HG03439 (cell line): Measurements from ENCODE around the gene TRIM13.

Source experiments
- ATAC-seq: cut with Tn5 transposase; IDR thresholded peaks from one replicate; pipeline ENCODE4 v1.9.1; 2021; ENCODE audit warnings: mild to moderate bottlenecking, moderate library complexity; ENCODE audit not compliant: unreplicated experiment

The TRIM13 gene

DNA sequence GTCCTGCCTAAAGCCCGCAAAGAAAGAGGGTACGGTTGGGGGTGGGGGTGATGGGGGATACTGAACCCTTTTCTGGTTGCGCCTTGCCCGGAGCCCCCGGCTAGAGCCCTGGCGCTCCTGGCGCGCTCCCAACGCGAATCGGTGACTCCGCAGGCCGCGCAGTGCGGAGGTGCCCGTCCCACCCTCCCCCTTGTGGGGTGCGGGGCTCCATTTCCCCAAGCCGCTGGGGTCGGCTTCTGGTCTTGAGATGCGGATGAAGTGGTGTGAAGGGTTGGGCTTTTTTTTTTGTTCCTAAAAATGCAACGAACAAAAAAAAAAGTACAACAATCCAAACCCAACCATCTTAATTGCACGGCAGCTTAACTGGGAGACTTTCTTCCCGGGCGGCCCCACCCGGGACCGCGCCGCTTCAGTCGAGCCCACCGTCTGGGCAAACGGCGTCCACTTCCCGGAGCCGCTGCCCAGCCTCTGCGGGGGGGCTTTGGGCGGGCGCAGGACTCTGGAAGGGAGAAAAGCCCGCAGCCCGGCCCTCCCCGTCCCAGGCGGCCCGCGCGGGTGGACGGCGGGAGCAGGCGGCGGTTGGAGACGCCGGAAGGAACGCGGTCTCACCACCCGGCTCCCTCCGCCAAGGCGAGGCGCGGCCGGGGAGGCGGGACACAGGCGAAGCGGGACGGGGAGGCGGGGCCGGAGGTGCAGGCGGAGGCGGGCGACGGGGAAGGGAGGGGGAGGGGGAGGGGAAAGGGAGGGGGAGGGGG is 504 bp upstream of the TRIM13 start:
- peak; percentile 63 for ATAC-seq

DNA sequence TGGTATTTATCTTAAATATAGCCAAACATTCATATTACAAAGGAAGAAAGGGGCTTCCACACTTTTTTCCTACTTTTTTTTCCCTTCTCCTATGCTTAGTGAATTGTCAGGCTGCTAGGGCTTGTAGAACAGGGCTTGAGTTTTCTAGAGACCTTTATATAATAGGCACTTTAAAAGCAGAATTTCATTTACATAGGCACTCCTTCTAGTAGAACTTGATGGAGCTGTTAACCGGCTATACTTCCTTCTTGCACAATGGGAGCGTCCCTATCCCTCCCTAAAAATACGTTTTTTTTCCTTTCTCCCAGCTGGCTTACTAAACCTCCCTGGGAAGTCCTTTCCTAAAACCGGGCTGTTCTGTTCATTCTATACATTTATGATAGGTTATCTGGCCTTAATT is 1.1 kb downstream of the TRIM13 start:
- no peak for ATAC-seq

DNA sequence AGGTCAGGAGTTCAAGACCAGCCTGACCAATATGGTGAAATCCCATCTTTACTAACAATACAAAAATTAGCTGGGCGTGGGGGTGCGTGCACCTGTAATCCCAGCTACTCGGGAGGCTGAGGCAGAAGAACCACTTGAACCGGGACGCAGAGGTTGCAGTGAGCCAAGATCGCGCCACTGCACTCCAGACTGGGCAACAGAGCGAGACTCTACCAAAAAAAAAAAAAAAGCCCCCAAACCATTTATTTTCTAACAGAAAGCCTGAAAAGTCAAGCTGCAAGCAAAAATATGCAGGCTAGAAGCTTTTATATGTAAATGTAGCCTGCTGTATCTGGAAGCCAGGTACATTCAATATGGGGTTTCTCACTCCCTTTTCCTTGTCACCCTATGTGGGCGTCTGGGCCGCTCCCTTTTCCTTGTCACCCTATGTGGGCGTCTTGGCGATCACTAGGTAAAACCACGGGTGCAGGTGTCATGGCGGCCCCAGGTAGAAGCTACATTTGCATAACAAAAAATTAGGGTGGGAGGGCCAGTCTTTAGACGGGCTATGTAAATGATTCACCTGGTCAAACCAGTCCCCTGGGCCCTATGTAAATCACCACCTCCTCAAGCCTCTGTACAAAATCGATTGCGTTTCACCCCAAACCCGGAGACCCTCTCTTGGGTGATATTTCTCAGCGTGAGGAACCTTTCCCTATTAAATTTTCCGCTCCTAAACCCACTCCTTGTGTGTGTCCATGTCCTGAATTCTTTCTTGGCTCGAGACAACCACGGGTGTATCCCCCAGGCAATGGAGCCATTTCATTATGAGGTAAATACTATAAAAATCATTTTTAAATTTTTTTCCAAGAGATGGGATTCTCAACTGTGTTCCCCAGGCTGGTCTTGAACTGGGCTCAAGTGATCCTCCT is 2.1 kb downstream of the TRIM13 start:
- no peak for ATAC-seq

DNA sequence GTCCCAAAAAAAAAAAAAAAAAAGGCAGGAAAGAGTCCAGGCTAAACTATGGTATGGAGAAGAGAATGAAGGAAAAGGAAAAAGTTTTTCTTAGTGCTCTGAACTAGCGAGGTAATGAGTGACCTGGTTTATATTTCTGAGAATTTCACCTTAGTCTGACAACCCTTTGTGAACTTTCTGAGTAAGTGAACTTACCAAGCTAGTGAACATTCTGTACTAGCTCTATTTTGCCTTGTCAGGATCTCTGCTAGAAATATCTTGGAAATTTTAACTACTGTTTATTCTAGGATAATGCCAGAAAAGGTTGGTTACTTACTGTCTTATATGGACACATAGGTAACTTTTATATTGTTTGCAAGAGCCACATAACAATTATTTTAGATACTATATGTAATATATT is 4.4 kb downstream of the TRIM13 start:
- no peak for ATAC-seq

DNA sequence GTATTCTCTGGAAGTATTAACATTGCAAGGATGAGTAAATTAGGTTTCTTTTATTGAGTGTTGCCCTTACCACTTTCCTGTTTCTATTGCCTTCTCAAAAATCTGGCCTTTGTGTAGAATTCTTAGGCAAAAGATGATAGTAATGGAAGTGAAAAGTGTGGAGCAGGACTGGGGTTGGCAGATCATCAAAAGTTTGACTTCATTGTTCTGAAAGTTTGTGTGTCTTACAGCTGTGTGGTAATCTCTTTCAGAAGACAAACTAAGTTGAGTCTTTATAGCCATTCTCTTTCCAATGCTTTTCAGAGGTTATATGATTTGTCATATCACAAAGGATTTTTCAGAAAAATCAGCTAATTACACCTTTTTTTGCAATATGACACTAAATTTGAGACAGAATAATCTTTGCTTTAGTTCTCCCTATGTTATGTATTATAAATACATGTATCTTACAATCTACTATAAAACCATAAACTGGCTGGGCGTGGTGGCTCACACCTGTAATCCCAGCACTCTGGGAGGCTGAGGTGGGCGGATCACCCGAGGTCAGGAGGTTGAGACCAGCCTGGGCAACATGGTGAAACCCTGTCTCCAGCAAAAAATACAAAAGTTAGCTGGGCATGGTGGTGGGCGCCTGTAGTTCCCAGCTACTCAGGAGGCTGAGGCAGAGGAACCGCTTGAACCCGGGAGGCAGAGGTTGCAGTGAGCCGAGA is 9.7 kb downstream of the TRIM13 start:
- no peak for ATAC-seq

DNA sequence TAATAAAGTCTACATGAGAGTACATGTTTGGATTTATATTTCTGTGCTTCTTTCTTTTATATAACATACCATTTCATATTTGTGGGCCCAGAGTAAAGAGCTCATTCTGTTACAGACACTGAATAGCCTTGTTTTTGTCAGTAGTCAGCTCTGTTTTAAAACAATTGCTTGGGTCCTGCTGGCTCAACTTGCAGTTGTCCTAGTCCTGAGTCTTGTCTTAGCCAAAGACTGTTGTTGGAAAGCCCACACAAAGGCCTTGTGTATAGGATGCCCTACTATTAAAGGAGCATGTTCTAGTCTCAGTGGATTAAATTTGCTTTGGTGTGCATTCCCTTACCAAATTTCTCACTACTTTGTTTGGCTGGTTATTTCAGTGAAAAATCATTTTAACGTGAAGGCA is 14.6 kb downstream of the TRIM13 start:
- no peak for ATAC-seq

DNA sequence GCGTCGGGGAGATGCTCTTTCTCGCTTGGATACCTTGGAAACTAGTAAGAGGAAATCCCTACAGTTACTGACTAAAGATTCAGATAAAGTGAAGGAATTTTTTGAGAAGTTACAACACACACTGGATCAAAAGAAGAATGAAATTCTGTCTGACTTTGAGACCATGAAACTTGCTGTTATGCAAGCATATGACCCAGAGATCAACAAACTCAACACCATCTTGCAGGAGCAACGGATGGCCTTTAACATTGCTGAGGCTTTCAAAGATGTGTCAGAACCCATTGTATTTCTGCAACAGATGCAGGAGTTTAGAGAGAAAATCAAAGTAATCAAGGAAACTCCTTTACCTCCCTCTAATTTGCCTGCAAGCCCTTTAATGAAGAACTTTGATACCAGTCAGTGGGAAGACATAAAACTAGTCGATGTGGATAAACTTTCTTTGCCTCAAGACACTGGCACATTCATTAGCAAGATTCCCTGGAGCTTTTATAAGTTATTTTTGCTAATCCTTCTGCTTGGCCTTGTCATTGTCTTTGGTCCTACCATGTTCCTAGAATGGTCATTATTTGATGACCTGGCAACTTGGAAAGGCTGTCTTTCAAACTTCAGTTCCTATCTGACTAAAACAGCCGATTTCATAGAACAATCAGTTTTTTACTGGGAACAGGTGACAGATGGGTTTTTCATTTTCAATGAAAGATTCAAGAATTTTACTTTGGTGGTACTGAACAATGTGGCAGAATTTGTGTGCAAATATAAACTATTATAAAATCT is 15.7 kb downstream of the TRIM13 start:
- no peak for ATAC-seq

DNA sequence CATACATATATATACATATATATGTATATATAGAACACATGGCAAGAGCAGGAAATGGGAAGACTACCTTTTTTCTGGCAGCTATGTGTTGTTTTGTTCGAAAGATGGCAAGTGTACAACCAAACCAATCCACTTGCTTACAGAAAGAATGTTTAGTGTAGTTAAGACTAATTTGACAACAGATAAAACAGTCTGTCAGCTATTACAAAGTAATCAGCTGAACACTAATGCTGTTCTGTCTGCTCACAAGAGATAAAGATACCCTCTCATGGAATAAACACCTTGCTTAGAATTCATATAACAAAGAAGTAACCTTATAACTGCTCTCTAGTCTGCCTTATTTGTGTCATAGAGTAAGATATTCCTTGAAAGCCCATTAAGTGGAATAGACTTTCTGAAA is 17.5 kb downstream of the TRIM13 start:
- ATAC-seq = no peak

DNA sequence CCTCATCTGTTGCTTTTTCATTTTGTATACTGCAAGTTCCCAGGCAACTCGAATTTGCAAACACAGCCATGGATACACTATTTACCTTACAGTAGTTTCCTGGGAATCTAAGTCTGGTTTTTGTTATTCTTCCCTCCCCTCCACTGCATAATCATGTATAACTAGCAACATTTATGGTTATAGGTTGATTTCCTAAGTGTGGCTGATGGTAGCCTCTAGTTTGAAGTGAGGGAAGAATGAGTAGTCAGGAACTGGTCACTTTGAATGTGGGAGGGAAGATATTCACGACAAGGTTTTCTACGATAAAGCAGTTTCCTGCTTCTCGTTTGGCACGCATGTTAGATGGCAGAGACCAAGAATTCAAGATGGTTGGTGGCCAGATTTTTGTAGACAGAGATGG is 18.4 kb downstream of the TRIM13 start, which contains the start of gene KCNRG:
Gene KCNRG (plus strand): TSS at position 187 of the 400 bp plus-strand sequence. CDS start 50 bp downstream, at position 237.
- no peak for ATAC-seq

DNA sequence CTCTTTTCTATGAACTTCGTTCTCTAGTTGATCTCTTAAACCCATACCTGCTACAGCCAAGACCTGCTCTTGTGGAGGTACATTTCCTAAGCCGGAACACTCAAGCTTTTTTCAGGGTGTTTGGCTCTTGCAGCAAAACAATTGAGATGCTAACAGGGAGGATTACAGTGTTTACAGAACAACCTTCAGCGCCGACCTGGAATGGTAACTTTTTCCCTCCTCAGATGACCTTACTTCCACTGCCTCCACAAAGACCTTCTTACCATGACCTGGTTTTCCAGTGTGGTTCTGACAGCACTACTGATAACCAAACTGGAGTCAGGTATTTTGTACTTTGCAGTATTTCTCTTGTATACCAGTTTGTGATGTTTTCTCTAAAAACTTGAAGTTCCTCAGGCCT is 18.9 kb downstream of the TRIM13 start:
- ATAC-seq = no peak

DNA sequence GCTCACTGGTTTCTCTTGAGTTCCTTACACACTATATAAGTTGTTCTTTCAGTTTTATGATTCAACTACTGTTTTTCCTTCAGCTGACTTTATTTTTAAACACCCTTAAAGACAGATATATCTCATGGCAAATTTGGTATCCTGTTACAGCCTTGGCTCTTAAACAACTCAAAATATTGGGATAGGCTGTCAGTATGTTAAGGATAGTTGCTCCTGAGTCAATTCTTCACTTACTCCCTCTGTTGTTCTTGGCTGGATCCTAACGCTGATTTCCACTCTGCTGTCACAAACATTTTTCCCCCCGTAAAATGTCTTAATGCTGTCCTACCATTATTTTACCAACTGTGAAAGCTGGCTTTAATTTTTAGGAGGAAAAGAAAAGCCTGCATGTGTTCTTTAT is 19.6 kb downstream of the TRIM13 start:
- ATAC-seq = no peak

DNA sequence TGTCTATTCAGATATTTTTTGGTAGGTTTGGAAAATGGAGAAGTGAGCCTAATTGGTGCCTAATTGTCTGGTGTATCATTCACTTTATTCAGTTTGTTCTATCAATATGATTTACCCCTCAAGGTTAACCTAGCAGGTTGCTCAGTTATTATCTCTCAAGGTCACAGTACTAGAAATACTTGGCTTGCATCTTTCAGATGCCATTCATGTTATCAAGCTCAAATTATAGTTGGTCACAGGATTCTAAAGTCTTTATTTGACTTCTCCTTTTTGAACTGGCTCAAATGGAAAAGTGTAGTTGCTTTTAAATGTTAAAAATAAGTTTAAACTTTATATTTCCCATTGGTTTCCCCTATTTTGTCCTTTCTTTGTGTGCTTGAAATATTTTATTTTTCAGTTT is 21.0 kb downstream of the TRIM13 start:
- no peak for ATAC-seq

DNA sequence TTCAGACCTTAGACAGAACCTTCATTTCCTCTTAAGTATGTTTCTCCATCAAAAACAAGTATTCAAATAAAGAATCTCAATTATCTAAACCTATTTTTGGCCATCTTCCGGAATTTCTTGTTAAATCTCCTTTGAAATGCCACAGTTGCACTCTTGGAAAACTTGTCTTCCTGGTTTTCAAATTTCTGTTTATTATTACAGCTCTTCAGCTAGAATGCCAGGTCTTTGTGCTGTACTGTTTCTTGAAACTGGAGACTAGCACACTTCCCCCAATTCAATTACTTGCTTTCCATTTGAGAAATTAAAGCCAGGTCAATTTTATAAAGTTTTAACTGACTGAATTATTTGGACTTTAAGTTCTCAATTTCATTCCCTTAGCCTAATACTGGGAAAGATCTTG is 28.6 kb downstream of the TRIM13 start:
- no peak for ATAC-seq

DNA sequence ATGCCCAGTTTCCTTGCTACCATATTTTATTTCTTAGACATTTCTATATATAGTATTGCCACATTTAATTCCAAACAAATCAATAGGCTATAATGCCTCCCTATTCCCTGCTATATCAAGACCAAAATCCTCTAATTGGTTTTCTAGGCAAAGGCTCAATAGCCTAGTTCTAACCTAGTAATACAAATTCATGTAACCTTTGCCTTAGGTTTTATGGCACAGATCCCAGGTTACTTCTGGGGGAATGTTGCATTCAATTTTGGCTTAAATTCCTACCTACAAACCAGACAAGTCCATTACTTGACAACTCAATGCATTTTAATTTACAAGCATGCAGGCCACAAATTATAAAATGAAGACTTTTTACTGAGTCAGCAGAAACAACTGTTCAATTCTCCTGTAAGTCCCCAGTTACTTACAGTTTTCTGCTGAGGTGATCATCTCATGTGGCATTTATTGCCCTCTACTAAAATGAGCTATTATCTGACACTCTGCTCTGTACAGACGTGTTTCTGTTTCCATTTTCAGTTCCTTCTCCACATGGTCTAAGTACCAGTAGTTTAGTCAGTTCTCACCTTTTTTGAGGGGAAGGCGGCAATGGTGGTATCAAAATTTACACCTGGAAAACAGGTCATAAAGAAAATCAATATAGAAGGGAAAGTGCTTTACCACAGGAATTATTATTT is 30.1 kb downstream of the TRIM13 start:
- ATAC-seq = peak; percentile 88

DNA sequence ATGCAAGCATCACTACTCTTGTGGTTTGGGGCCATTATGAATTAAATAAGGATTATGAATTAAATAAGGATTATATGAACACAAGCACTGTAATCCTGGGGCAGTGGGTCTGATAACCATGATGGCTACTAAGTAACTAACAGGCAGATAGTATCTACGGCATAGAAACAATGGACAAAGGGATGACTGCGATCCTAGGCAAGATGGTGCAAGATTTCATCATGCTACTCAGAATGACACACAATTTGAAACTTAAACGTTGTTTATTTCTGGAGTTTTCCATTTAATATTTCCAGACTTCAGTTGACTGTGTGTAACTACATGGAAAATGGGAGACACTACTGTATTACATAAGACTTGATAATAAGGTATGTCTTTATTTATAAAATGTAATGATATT is 33.5 kb downstream of the TRIM13 start:
- no peak for ATAC-seq

DNA sequence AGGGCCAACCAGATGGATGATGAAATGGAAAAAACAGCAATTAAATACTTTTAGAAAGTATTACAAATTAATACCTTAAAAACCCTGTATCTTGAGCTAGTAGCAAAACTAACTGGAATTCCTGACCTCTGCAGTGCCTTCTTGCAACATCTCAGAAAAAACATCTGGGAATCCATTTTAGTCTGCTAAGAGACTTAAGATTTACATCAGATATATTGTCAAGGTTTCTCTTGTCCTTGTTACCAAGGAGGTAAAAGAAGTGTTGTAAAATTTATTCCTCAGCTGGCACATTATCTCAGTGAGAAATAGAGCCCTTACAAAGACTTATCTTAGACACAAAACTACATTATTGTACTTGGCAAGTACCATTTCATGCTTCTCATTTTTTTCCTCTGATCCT is 36.9 kb downstream of the TRIM13 start:
- no peak for ATAC-seq

DNA sequence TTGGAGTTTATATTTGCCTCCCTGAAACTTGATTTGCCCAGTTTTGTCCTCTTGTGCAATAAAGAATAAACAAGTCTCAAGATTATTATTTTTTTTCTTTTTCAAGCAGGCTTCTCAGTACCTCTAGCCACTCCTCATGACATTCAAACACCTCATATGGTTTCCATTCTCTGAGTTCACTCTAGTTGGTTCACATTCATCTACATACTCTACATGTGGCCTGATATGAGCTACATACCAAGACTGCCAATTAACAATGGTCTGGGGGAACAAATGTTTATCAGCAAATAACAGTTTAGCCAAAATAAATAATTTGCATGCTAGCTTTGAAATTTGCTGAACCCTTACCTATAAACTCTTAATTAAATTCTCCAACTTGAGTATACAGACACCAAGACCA is 40.9 kb downstream of the TRIM13 start:
- ATAC-seq = no peak

DNA sequence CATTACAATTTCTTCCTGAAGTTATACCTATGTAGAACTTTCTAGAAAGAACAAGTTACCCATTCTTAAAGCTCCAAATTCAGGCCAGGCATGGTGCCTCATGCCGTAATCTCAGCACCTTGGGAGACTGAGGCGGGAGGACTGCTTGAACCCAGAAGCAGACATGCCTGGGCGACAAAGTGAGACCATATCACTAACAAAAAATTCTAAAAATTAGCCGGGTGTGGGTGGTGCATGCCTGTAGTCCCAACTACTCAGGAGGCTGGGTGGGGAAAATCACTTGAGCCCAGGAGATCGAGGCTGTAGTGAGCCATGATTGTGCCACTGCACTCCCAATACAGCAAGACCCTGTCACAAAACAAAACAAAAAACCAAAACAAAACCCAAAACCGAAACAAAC is 41.4 kb downstream of the TRIM13 start:
- no peak for ATAC-seq

DNA sequence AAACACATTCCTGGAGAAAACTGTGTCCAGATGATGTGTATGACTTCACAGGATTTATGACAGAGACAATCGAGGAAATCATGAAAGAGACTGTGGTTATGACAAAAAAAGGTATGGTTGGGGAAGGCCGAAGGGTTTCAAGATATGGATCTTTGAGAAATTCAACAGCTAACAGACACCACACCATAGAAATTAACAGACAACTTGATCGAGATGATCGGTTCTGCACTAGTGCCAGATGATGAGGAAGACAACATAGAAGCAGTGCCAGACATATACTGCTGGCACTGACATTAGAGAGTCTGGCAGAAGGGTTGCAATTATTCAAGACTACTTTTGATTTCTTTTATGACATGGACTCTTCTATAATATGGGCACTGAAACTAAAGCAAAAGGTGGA is 55.6 kb downstream of the TRIM13 start:
- no peak for ATAC-seq

DNA sequence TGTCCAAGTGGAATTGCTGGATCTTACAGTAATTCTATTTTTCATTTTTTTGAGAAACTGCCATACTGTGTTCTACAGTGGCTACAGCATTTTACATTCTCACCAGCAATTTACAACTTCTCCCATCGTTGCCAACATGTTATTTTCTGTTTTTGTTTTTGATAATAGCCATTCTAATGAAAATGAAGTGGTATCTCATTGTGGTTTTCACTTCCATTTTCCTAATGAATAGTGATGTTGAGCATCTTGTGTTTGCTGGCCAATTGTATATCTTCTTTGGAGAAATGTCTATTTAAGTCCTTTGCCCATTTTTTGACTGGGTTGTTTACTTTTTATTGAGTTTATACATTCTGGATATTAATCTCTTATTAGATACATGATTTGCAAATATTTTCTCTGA is 57.0 kb downstream of the TRIM13 start:
- ATAC-seq = no peak
